Nephron (organoid): ENCODE data around the gene WFDC10A.

Experiments used
- H3K27ac Mint-ChIP-seq, 3 experiments: 2 replicates each; pipeline ENCODE4 v1.8.0; 2020; ENCODE audit warnings: mixed read lengths in 3 of 3, mild to moderate bottlenecking in 2 of 3, moderate library complexity in 1 of 3
- H3K27me3 Mint-ChIP-seq: 2 replicates; pipeline ENCODE4 v1.8.0; 2021; ENCODE audit warnings: low read depth, mild to moderate bottlenecking, moderate library complexity, mixed read lengths
- H3K36me3 Mint-ChIP-seq: 2 replicates; pipeline ENCODE4 v1.8.0; 2020; ENCODE audit warnings: low read depth, mixed read lengths
- H3K4me1 Mint-ChIP-seq: 2 replicates; pipeline ENCODE4 v1.8.0; 2020; ENCODE audit warnings: mixed read lengths
- H3K4me3 Mint-ChIP-seq, 3 experiments: 2 replicates each; pipeline ENCODE4 v1.8.0; 2020; ENCODE audit warnings: mild to moderate bottlenecking in 3 of 3, mixed read lengths in 3 of 3, moderate library complexity in 2 of 3
- H3K9me3 Mint-ChIP-seq: 2 replicates; pipeline ENCODE4 v1.8.0; 2020; ENCODE audit warnings: mixed read lengths
- CTCF ChIP-seq, 3 experiments: fragments of 200-600 bp; sonication (generic); IDR thresholded peaks; one replicate each; pipeline ENCODE4 v1.5.0; 2021; ENCODE audit warnings: antibody characterized with exemption in 3 of 3; ENCODE audit not compliant: unreplicated experiment in 3 of 3

The WFDC10A gene

GRCh38 chr20:45589725-45590124 lies 39.8 kb upstream of the WFDC10A start:
- no peaks in the 10 kb centered on the region for H3K27me3 Mint-ChIP-seq
- H3K36me3 Mint-ChIP-seq: no peaks in the 10 kb centered on the region
- no peak overlapping the region for H3K4me3 Mint-ChIP-seq
- no peak overlapping the region for H3K27ac Mint-ChIP-seq
- no peak for TF ChIP-seq CTCF (IDR thresholded peaks at IDR 0.05; ENCODE audit: unreplicated experiment in 3 of 3)
- H3K9me3 Mint-ChIP-seq: peaks cover 6% of the 10 kb centered on the region
- no peaks in the 10 kb centered on the region for H3K4me1 Mint-ChIP-seq

GRCh38 chr20:45592574-45593189 lies 36.9 kb upstream of the WFDC10A start:
- peak; percentile 30 to 49 (median 39) for TF ChIP-seq CTCF (IDR thresholded peaks at IDR 0.05; ENCODE audit: unreplicated experiment in 3 of 3)
- Mint-ChIP-seq H3K4me1 (no peaks in the 10 kb centered on the region), H3K9me3 (peaks cover 6% of the 10 kb centered on the region), H3K27ac (no peak overlapping the region), H3K27me3 (peaks cover 4% of the 10 kb centered on the region), H3K36me3 (no peaks in the 10 kb centered on the region), H3K4me3 (no peak overlapping the region)

GRCh38 chr20:45593498-45593897 lies 36.0 kb upstream of the WFDC10A start:
- H3K27me3 Mint-ChIP-seq: peaks cover 4% of the 10 kb centered on the region
- no peak overlapping the region for H3K27ac Mint-ChIP-seq
- H3K4me1 Mint-ChIP-seq: no peaks in the 10 kb centered on the region
- H3K4me3 Mint-ChIP-seq: no peak overlapping the region
- peaks cover 6% of the 10 kb centered on the region for H3K9me3 Mint-ChIP-seq
- no peaks in the 10 kb centered on the region for H3K36me3 Mint-ChIP-seq
- TF ChIP-seq CTCF (IDR thresholded peaks at IDR 0.05; ENCODE audit: unreplicated experiment in 3 of 3): no peak

GRCh38 chr20:45595235-45595634 lies 34.3 kb upstream of the WFDC10A start:
- H3K4me3 Mint-ChIP-seq: no peak overlapping the region
- peaks cover 6% of the 10 kb centered on the region for H3K9me3 Mint-ChIP-seq
- no peak for TF ChIP-seq CTCF (IDR thresholded peaks at IDR 0.05; ENCODE audit: unreplicated experiment in 3 of 3)
- H3K36me3 Mint-ChIP-seq: no peaks in the 10 kb centered on the region
- H3K27me3 Mint-ChIP-seq: peaks cover 4% of the 10 kb centered on the region
- H3K4me1 Mint-ChIP-seq: no peaks in the 10 kb centered on the region
- H3K27ac Mint-ChIP-seq: no peak overlapping the region

- Mint-ChIP-seq H3K36me3 (no peaks in the 10 kb centered on the region), H3K4me1 (peaks cover 15% of the 10 kb centered on the region), H3K4me3 (no peak overlapping the region), H3K27me3 (no peaks in the 10 kb centered on the region), H3K9me3 (peaks cover 27% of the 10 kb centered on the region), H3K27ac (no peak overlapping the region)
- TF ChIP-seq CTCF (IDR thresholded peaks at IDR 0.05; ENCODE audit: unreplicated experiment in 3 of 3): no peak
Measured at GRCh38 chr20:45607810-45608209, 21.7 kb upstream of the WFDC10A start.

- Mint-ChIP-seq H3K27me3 (no peaks in the 10 kb centered on the region), H3K9me3 (peaks cover 18% of the 10 kb centered on the region), H3K36me3 (no peaks in the 10 kb centered on the region), H3K27ac (peak overlapping the region; percentile 44 to 72 (median 45)), H3K4me1 (peaks cover 15% of the 10 kb centered on the region), H3K4me3 (no peak overlapping the region)
- TF ChIP-seq CTCF (IDR thresholded peaks at IDR 0.05; ENCODE audit: unreplicated experiment in 3 of 3): no peak
Measured at GRCh38 chr20:45611054-45611453, 18.5 kb upstream of the WFDC10A start.
